UCSD-AML1 (cell line): Measurements from ENCODE around the gene SIKE1.
"Not testable (repeated sequence)": the region's sequence is repeated elsewhere in the genome, so short reads cannot be mapped to it uniquely, and the experiment has no call there.

Source experiments
- DNase-seq: peaks from one replicate; lab custom pipeline; 2025; ENCODE audit not compliant: unreplicated experiment; lab: John Stamatoyannopoulos, UW

Gene SIKE1

DNA sequence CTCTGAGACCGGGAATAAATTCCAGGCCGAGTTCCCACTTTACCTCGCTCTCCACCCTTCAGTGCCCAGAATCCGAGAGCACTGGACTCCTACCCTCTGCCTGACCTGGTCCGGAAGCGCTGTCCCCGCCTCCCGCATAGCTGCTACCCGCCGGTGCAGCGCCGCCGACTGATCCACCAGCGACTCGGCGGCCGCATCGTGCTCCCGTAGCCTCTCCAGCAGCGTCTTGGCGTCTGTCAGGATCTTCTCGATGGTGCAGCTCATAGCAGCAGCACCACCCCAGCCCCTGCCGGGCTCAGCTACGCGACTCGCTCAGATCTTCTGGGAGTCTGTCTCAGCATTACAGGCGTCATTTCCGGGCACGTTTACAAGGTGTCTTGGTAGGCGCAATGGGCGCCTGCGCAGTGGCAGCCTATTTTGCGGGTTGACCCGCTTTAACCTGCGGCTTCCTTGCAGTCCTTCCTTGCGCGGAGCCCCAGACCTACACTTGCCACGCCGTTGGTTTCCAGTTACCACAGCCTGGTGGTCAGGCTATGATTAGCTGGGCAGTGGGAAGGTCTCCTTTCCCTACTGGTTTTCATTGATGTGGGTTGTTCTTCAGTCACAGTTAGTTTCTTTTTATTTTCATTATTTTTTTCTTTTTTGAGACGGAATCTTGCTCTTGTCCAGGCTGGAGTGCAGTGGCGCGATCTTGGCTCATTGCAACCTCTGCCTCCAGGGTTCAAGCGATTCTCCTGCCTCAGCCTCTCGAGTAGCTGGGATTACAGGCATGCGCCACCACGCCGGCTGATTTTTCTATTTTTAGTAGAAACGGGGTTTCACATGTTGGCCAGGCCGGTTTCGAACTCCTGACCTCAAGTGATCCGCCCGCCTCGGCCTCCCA is at the start of gene SIKE1:
Gene SIKE1 (minus strand): TSS at position 342 of the 883 bp plus-strand sequence. CDS start 78 bp downstream, at position 264.
- peak; percentile 90 for DNase-seq

DNA sequence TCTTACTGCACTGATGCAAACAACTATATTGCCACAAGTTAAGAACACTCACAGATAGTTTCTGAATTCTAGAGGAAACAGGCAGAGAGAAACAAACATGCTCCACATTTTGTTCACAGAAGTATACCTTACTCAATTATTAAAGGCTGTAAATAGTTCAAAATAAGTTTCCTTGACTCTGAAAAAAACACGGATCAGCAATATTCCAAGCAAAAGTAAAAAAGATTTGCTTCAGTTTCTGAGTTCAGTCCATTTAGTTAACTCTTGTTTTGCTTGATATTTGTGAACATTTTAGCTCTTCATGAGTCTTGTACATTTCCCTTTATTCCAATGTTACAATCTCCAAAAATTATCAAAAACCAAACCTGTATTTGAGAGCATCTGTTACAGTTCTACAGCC is 49.6 kb upstream of the SIKE1 start:
- DNase-seq, result not testable (repeated sequence)

DNA sequence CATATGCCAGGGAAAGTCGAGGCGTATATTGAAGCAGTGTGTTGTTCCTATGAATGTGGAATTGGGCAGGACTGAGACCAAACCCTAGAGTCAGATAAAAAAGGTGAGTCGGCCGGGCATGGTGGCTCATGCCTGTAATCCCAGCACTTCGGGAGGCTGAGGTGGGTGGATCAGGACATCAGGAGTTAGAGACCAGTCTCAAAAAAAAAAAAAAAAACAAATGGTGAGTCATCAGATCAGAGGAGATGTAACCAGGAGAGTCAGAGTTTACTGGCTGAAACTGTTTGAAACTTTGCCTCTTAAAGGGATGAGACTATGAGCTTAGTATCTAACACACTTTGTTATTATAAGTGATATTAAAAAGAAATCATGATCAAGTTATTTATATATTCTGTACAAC is 47.8 kb upstream of the SIKE1 start:
- DNase-seq, result no peak

DNA sequence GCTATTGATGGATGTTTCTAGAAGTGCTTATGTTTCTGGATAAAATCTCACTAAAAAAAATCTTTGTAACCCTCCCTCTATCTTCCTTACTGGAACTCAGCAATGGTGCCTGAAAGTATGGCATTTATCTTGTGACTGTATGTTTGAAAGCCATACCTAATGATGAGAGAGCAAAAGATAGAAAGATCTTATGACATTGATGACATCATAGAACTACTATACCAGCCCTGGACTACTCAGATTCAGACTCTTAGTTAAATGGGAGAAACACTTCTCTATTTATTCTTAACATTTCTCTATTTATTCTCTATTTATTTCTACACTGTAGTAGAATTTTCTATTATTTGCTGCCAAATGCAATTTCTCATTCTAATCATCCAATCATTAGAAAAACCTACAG is 41.5 kb upstream of the SIKE1 start:
- no peak for DNase-seq

DNA sequence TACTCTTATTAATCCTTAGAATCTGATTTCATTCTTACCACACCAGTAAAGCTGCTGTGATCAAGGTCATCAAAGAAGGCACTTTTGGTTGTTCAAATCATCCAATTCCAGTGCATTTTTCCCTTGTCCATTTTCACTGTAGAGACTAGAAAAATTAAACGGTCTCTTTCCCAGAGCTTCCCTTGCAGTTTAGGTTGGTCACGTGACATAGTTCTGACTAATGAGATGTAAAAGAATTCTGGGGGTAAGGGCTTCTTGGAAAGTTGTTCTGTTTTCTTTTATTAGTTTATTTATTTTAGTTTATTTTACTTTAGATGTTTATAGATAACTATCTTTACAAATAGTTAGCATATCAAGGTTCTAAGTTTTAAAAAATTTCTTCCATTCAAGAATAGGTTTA is 39.9 kb upstream of the SIKE1 start:
- DNase-seq, result no peak

DNA sequence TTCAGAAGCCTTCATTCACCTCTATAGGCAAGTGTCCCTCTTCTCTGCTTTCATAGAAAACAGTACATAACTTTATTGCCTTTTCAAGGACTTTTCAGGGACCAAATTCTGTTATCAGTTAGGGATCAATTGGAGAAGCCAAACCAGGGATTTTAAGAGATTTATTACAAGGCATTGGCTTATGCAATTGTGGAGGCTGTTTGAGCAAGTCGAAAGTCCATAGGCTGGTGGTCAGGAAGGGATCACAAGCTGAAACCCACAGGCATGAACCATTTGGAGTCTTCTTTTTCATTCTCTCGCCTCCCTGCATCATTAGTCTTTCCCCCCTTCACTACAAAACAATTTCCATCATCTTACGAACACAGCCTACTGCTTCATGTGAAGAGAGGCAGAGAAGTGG is 39.4 kb upstream of the SIKE1 start:
- DNase-seq, result no peak

DNA sequence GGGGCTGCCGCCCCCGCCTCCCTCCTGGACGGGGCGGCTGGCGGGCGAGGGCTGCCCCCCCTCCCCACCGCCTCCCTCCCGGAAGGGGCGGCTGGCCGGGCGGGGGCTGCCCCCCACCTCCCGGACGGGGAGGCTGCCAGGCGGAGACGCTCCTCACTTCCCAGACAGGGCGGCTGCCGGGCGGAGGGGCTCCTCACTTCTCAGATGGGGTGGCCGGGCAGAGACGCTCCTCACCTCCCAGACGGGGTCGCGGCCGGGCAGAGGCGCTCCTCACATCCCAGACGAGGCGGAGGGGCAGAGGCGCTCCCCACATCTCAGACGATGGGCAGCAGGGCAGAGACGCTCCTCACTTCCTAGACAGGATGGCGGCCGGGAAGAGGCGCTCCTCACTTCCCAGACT is 24.0 kb upstream of the SIKE1 start:
- not testable (repeated sequence) for DNase-seq

DNA sequence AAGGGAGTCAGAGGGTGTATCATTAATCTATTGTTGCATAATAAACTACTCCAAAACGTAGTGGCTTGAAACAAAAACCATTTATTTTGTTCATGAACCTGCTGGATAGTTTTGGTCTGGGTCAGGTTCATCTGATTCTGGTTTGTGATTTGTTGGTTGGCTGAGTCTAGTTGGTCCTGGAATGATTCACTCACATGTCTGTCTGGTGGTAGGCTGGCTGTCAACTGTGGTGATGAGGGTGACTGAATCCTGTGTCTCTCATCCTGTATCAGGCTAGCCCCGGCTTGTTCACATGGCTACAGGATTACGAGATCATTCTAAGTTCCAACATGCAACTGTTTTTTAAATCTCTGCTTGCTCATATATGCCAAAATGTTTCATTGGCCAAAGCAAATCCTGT is 22.5 kb upstream of the SIKE1 start:
- DNase-seq, result no peak

DNA sequence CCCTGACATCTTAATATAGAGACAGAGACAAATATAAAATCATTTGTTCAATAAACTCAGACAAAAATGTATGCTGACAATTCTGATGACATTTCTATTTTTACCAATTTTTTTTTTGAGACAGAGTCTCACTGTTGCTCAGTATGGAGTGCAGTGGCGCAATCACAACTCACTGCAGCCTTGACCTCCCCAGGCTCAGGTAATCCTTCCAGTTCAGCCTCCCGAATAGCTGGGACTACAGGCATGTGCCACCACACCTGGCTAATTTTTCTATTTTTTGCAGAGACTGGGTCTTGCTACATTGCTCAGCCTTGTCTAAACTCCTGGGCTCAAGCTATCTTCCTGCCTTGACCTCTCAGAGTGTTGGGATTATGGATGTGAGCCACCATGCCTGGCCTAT is 13.6 kb upstream of the SIKE1 start:
- DNase-seq, result no peak

DNA sequence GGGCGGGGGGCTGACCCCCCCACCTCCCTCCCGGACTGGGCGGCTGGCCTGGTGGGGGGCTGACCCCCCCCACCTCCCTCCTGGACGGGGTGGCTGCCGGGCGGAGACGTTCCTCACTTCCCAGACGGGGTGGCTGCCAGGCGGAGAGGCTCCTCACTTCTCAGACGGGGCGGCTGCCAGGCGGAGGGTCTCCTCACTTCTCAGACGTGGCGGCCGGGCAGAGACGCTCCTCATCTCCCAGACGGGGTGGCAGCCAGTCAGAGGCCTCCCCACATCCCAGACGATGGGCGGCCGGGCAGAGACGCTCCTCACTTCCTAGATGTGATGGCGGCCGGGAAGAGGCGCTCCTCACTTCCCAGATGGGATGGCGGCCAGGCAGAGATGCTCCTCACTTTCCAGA is 10.1 kb upstream of the SIKE1 start:
- DNase-seq, result not testable (repeated sequence)

DNA sequence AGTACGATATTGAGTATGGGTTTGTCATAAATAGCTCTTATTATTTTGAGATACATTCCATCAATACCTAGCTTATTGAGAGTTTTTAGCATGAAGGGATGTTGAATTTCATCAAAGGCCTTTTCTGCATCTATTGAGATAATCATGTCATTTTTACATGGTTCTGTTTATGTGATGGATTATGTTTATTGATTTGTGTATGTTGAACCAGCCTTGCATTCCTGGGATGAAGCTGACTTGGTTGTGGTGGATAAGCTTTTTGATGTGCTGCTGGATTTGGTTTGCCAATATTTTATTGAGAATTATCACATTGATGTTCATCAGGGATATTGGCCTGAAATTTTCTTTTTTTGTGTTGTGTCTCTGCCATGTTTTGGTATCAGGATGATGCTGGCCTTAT is 6.0 kb upstream of the SIKE1 start:
- DNase-seq, result not testable (repeated sequence)

DNA sequence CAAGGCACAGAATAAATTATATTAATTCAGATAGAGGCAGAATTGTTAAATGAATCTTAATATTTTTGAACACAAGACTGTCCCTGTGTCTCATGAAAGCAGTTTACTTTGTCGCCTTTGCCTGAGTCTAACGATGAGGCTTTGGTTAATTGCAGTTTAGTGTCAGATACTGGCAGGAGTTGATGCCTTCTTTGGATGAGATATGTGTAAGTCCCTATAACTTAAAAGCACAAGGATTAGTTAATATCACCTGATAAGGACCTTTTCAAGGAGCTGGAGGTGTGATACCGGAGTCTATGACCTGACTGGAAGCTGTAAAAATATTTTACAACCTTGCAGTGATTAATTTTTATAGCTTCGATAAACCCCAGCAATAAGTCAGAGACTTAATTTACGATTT is 2.0 kb upstream of the SIKE1 start:
- DNase-seq, result no peak

DNA sequence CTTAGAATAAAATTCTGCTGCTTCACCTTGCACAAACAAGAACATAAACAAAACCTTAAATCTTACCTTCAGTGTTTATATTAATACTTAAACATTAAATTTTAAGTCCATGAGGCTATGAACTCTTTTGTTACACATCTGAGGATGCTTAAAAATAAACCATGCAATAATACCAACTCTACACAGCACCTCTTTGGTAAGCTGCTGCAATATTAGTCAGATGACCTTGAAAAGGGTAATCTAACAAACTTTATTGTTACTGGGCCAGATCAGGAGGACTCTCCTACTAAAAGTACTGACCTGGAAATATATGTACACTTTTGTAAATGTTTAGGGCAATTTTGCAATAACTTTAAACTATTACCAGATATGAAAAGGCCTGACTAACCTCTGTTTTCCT is 763 bp downstream of the SIKE1 start:
- no peak for DNase-seq

DNA sequence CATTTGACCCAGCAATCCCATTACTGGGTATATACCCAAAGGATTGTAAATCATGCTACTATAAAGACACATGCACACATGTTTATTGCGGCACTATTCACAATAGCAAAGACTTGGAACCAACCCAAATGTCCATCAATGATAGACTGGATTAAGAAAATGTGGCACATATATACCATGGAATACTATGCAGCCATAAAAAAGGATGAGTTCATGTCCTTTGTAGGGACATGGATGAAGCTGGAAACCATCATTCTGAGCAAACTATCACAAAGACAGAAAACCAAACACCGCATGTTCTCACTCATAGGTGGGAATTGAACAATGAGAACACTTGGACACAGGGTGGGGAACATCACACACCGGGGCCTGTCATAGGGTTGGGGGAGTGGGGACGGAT is 3.8 kb downstream of the SIKE1 start:
- DNase-seq, result not testable (repeated sequence)

DNA sequence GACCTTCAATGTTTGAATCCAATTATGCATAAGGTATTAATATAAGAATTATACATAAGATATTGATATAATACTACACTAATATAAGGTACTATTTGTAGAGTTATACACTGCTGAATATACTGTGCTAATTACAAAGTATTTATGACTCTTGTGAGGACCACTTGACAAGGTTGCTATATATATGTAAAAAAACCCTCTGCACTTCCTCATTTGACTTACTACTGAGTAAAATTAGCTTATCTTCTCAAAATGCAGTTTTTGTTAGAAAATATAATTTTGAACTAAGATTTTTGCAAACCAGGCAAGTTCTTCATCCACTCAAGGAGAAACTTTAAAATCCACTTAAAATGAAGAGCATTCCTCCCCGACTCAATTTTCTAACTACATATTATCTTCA is 8.5 kb downstream of the SIKE1 start:
- DNase-seq, result no peak

DNA sequence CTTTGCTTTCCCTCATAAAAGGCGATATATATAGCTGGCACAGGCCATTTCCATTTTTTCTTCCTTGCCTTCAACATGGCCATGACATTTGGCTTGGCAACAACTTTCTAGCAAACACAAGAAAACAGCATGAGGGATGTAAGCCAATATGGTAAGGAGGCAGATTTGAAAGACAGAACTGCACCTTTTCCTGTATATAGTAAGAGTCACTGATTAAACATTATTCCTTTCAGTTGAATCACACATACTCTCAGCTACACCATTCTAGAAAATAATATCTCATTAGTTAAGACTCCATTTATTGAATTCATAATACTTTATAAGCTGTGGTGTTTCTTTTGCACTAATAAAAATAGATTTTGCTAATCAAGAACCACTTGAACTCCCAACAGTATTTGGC is 9.5 kb downstream of the SIKE1 start:
- no peak for DNase-seq

DNA sequence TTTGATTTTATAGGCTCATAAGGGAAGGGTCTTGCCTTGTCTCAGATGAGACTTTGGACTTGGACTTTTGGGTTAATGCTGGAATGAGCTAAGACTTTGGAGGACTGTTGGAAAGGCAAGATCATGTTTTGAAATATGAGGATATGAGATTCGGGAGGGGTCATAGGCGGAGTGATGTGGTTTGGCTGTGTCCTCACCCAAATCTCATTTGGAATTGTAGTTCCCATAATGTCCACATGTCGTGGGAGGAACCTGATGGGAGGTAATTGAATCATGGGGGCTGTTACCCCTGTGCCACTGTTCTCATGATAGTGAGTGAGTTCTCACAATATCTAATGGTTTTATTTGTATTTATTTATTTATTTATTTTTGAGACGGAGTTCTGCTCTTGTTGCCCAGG is 15.8 kb downstream of the SIKE1 start:
- DNase-seq, result no peak

DNA sequence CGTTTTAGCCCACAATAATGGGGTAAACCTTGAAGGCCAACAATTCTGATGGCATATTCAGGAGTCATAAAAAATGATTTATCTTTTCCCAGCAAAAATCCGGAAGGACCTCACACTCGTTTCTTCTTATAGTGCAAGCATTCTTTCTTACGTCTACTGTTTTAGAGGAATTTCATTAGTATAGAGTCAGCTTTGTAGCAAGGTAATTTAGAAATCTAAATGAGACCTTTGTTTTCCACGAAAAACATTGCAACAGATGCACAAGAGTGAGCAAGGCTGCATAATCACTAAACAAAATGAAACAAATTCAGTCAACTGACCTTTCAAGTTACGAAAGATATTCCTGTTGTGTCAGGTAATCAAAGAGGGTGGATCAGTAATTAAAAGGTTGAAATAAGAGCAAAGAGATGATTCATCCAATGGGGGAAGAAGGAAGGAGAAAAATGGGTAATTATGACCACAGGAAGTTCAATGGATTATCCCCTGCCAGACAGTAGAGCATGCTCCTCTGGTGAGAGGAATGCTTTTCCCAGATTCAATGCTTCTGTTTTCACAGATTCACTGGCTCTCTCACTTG is 22.1 kb downstream of the SIKE1 start:
- no peak for DNase-seq

DNA sequence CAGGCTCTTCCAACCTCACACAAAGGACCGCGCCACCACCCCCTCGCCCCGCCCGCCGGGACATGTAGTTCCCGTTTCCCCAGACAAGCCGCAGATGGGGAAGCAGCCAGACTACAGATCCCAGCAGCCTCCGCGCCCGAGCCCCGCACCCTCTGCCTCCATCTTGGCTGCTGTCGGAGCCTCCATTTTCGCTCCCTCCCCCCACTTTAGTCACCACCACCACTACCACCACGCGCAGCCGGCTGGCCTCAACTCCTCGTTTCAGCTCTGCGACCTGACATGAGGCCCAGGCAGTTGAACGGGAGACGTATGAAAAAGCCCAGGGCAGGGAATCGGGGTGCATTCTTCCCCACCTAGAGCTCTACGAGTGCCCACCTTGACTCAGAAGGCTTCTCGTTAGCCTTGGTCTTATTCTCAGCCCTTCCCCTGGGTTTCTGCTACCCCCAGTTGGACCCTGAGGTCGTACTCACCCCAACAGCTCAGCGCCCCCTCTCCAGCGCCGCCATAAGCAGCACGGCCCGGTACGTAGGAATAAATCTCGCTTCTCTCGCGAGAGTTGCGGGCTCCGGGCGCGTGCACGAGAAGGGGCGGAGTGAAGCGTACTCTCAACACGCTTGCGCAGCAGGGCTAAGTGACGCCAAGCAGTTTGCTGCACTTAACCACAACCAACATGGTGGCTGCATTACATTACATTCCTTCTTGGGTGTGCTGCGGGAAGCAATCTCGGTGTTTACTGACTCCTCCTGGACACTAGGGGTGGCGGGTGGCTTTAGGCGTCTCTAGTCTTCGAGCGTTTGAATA is 22.8 kb downstream of the SIKE1 start, which contains the start of gene CSDE1:
Gene CSDE1 (minus strand): TSS at position 530 of the 801 bp plus-strand sequence. CDS start 18,094 bp downstream, outside the sequence.
- DNase-seq, result peak; percentile 96

DNA sequence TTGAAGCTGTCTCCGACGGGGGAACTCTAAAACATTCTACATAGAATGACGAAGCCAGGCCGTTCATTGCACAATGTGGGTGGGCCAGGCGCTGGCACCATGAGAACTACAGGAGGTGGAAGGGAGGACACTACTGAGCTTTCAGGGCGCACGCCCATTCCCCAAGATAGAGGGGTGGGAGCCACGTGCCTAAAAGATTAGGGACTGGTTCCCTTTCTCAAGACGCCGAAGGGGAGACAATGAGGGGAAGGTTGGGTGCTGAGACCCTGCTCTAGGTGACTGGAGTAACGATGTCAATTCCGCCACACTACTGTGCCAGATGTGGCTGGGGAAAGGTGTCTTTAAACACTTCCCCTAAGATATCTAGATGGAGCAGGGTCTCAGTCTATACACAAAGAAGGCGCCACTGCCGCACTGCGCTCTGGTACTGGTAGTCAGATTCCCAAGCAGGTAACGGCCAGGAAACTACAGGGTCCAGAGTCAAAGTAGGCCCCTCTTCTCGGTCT is 23.5 kb downstream of the SIKE1 start:
- DNase-seq, result peak; percentile 43
